ENCODE measurements around the gene TAF1D. TPM values are rescaled to one million over a fixed set of nuclear protein-coding genes. Genes with fewer than 3 reads are reported as not detected.
A peak's percentile ranks its signal among the peaks of the same experiment; 100 is the strongest.

TAF1D gene
- total RNA-seq, 1 donor, result 126 TPM

- TF ChIP-seq, protein P1, sequence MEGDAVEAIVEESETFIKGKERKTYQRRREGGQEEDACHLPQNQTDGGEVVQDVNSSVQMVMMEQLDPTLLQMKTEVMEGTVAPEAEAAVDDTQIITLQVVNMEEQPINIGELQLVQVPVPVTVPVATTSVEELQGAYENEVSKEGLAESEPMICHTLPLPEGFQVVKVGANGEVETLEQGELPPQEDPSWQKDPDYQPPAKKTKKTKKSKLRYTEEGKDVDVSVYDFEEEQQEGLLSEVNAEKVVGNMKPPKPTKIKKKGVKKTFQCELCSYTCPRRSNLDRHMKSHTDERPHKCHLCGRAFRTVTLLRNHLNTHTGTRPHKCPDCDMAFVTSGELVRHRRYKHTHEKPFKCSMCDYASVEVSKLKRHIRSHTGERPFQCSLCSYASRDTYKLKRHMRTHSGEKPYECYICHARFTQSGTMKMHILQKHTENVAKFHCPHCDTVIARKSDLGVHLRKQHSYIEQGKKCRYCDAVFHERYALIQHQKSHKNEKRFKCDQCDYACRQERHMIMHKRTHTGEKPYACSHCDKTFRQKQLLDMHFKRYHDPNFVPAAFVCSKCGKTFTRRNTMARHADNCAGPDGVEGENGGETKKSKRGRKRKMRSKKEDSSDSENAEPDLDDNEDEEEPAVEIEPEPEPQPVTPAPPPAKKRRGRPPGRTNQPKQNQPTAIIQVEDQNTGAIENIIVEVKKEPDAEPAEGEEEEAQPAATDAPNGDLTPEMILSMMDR (IDR thresholded peaks at IDR 0.05; ENCODE audit: extremely low read depth, low read depth, low read length), result no peak
- Histone ChIP-seq H3K4me1 (ENCODE audit: insufficient read depth, low read length) (no peaks in the 10 kb centered on the region), H3K4me2 (ENCODE audit: insufficient read depth, low read length) (no peak overlapping the region), H3K4me3 (ENCODE audit: insufficient read depth, low read length) (no peak overlapping the region), H3K36me3 (ENCODE audit: insufficient read depth, low read length) (peaks cover 70% of the 10 kb centered on the region), H3K9me3 (ENCODE audit: low read depth, low read length) (no peaks in the 10 kb centered on the region), H3K27me3 (ENCODE audit: insufficient read depth, low read length) (no peaks in the 10 kb centered on the region), H3K27ac (ENCODE audit: low read depth, low read length) (no peak overlapping the region), H3K79me2 (ENCODE audit: insufficient read depth, low read length) (no peaks in the 10 kb centered on the region), H4K20me1 (ENCODE audit: insufficient read depth, low read length) (no peaks in the 10 kb centered on the region), H2AFZ (ENCODE audit: low read length) (no peak overlapping the region)
- DNase-seq (ENCODE audit: insufficient read length, low spot score, missing footprints), result no peak
Observed at GRCh38 chr11:93694557-93694956, 46.7 kb downstream of the TAF1D start.

DNA sequence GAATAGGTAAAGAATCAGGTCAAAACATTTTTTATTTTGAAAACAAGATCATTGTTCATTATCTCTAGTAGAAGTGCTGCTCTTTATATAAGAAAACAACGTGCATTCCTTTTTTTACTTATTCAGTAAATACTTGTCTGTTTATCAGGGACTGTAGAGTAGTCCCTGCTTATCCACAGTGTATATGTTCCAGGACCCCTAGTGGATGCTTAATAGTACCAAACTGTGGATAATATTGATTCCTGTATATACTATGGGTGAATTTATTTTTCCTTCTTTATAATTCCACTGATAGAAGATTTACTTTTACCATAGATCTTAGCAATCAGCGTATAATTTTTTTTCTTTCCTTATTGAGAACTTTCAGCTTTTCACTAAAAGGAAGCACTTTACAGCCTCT lies 47.2 kb downstream of the TAF1D start:
- Histone ChIP-seq H3K4me2 (ENCODE audit: insufficient read depth, low read length) (no peak overlapping the region), H3K4me1 (ENCODE audit: insufficient read depth, low read length) (no peaks in the 10 kb centered on the region), H3K27ac (ENCODE audit: low read depth, low read length) (no peak overlapping the region), H3K27me3 (ENCODE audit: insufficient read depth, low read length) (no peaks in the 10 kb centered on the region), H3K79me2 (ENCODE audit: insufficient read depth, low read length) (peaks cover 1% of the 10 kb centered on the region), H3K4me3 (ENCODE audit: insufficient read depth, low read length) (no peak overlapping the region), H3K36me3 (ENCODE audit: insufficient read depth, low read length) (peaks cover 71% of the 10 kb centered on the region), H2AFZ (ENCODE audit: low read length) (no peak overlapping the region), H3K9me3 (ENCODE audit: low read depth, low read length) (no peaks in the 10 kb centered on the region), H4K20me1 (ENCODE audit: insufficient read depth, low read length) (no peaks in the 10 kb centered on the region)
- TF ChIP-seq, protein P1 (IDR thresholded peaks at IDR 0.05; ENCODE audit: extremely low read depth, low read depth, low read length), result no peak
- DNase-seq (ENCODE audit: insufficient read length, low spot score, missing footprints), result no peak

GRCh38 chr11:93689240-93689639 lies 52.1 kb downstream of the TAF1D start:
- no peaks in the 10 kb centered on the region for H3K9me3 ChIP-seq (ENCODE audit: low read depth, low read length)
- no peak overlapping the region for H3K4me2 ChIP-seq (ENCODE audit: insufficient read depth, low read length)
- peaks cover 10% of the 10 kb centered on the region for H3K4me1 ChIP-seq (ENCODE audit: insufficient read depth, low read length)
- H3K4me3 ChIP-seq (ENCODE audit: insufficient read depth, low read length), result no peak overlapping the region
- no peaks in the 10 kb centered on the region for H3K27me3 ChIP-seq (ENCODE audit: insufficient read depth, low read length)
- no peaks in the 10 kb centered on the region for H4K20me1 ChIP-seq (ENCODE audit: insufficient read depth, low read length)
- H3K79me2 ChIP-seq (ENCODE audit: insufficient read depth, low read length), result peaks cover 2% of the 10 kb centered on the region
- DNase-seq (ENCODE audit: insufficient read length, low spot score, missing footprints), result no peak
- H2AFZ ChIP-seq (ENCODE audit: low read length), result no peak overlapping the region
- TF ChIP-seq, protein P1 (IDR thresholded peaks at IDR 0.05; ENCODE audit: extremely low read depth, low read depth, low read length), result no peak
- peaks cover 50% of the 10 kb centered on the region for H3K36me3 ChIP-seq (ENCODE audit: insufficient read depth, low read length)
- H3K27ac ChIP-seq (ENCODE audit: low read depth, low read length), result no peak overlapping the region

DNA sequence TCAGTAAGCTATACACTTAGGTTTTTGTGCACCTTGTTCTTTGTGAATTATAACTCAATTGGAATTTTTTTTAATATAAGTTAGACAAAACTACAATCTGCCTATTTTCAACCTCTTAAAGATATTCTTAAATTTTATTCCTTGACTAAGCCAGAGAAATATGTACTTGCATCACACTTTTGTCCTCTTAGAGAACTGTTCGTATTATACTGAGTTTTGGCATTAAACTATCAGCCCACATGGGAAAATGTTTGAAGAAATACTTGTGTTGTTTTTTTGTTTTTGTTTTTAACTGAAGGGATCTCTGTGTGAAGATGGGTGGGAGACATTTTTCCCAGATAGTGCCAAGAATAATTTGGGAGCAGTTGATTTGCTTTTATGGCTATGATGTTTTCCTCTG lies 54.5 kb downstream of the TAF1D start:
- no peak overlapping the region for H3K4me3 ChIP-seq (ENCODE audit: insufficient read depth, low read length)
- H2AFZ ChIP-seq (ENCODE audit: low read length), result no peak overlapping the region
- peaks cover 60% of the 10 kb centered on the region for H3K36me3 ChIP-seq (ENCODE audit: insufficient read depth, low read length)
- H3K9me3 ChIP-seq (ENCODE audit: low read depth, low read length), result no peaks in the 10 kb centered on the region
- peak overlapping the region; percentile 55 for H3K27ac ChIP-seq (ENCODE audit: low read depth, low read length)
- peaks cover 10% of the 10 kb centered on the region for H3K4me1 ChIP-seq (ENCODE audit: insufficient read depth, low read length)
- TF ChIP-seq, protein P1 (IDR thresholded peaks at IDR 0.05; ENCODE audit: extremely low read depth, low read depth, low read length), result no peak
- peak overlapping the region; percentile 29 for H3K4me2 ChIP-seq (ENCODE audit: insufficient read depth, low read length)
- peak; percentile 60 for DNase-seq (ENCODE audit: insufficient read length, low spot score, missing footprints)
- no peaks in the 10 kb centered on the region for H3K27me3 ChIP-seq (ENCODE audit: insufficient read depth, low read length)
- no peaks in the 10 kb centered on the region for H4K20me1 ChIP-seq (ENCODE audit: insufficient read depth, low read length)
- H3K79me2 ChIP-seq (ENCODE audit: insufficient read depth, low read length), result peaks cover 2% of the 10 kb centered on the region
